ENCODE measurements around the gene RASA3.

- TF ChIP-seq CTCF (conservative IDR thresholded peaks at IDR 0.05 in 1 of 2, IDR thresholded peaks at IDR 0.05 in 1 of 2; ENCODE audit: extremely low read depth in 1 of 2, insufficient read depth in 1 of 2, low read depth in 1 of 2, low read length in 2 of 2) (no peak), EZH2 (IDR thresholded peaks at IDR 0.05; ENCODE audit: borderline replicate concordance, low read length) (no peak)
Measured at GRCh38 chr13:114038211-114038613, 94.2 kb downstream of the RASA3 start.
